HG03521 (cell line): ENCODE data around the gene ZNF416.

ENCODE experiments used
- ATAC-seq: cut with Tn5 transposase; IDR thresholded peaks from one replicate; pipeline ENCODE4 v1.9.1; 2021; ENCODE audit warnings: mild to moderate bottlenecking, moderate library complexity; ENCODE audit not compliant: unreplicated experiment

The ZNF416 gene

DNA sequence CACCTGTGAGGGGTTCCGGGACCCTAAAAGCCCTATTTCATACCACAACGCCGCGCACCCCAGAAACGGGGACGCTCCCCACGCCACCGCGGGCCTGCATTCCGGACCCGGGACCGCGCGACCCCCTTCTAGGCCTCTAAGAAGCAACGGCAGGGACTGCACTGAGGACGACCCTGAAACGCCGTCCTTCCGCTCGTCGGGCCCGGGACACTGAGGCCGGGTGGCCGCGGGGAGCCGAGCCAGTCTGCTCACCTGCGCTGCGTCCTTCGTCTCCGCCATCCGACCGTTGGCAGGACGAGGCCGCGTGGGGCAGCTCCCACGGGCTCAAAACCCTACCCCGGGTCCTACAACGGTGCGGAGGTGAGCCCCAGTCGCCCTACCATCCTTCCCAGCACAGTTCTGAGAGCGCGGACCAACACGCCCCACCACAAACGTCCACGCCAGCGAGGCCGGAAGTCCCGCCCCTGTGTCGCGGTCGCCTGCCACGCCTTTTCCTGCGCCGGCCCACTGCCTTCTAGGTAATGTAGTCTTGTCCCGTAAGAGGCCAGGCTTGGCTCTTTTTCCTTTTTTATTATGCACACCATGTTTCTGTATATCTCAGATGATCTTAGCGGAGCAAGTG, 19.2 kb downstream of the ZNF416 start, which contains the start of gene ZNF550:
ZNF550 (minus strand) TSS at position 460 of the 622 bp plus-strand sequence; CDS start at position 279, 181 bp downstream.
- peak; percentile 89 for ATAC-seq

GRCh38 chr19:57559008-57559403, 19.7 kb downstream of the ZNF416 start:
- ATAC-seq = peak; percentile 15

GRCh38 chr19:57558525-57558924, 20.2 kb downstream of the ZNF416 start:
- ATAC-seq = no peak

- ATAC-seq = no peak
These were observed 21.1 kb downstream of the ZNF416 start for GRCh38 chr19:57557659-57558058.

- no peak for ATAC-seq
These were observed 26.3 kb downstream of the ZNF416 start for GRCh38 chr19:57552432-57552831.

DNA sequence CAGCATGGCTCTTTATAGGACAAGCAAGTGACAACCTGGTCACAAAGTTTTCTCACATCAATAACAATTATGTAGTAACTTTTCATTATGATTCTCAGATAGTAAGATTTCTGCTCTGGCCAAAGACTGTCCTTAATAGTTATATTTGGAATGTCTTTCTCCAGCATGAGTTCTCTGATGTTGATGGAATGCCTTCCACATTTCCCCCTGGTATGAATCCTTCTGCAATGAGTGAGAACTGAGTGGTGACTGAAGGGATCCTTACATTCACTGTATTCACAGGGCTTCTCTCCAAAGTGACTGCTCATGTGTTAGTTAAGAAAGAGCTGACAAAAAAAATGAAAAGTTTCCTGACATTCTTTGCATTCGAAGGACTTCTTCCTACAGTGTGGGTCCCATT, 32.2 kb downstream of the ZNF416 start:
- ATAC-seq = no peak

DNA sequence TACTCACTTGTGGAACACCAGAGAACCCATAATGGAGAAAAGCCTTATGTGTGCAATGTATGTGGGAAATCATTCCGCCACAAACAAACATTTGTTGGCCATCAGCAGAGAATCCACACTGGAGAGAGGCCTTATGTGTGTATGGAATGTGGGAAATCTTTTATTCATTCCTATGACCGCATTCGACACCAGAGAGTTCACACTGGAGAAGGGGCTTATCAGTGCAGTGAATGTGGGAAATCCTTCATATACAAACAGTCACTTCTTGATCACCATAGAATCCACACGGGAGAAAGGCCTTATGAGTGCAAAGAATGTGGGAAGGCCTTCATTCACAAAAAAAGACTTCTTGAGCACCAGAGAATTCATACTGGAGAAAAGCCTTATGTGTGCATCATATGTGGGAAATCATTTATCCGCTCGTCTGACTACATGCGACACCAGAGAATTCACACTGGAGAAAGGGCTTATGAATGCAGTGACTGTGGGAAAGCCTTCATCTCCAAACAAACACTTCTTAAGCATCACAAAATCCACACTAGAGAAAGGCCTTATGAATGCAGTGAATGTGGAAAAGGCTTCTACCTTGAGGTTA, 40.7 kb downstream of the ZNF416 start:
- no peak for ATAC-seq

GRCh38 chr19:57527136-57527881, 51.4 kb downstream of the ZNF416 start, which contains the start of gene ZNF549:
TSS of gene ZNF549 (plus strand) at chr19:57527356. CDS start at chr19:57527574, 218 bp downstream.
- ATAC-seq = peak; percentile 98
